Small intestine (tissue), 4 donors: ENCODE data around the gene HNRNPL. TPM values are rescaled to one million over a fixed set of nuclear protein-coding genes. Genes with fewer than 3 reads are reported as not detected.

Experiments used
- polyA plus RNA-seq, 4 donors: library from polyadenylated mRNA; stranded (reverse) in 3 of 4; unstranded in 1 of 4; fragments of 200-250 nt in 3 of 4; fragments of 120-200 nt in 1 of 4; gene quantifications; one replicate each; pipeline versions ENCODE4 v1.2.1 to v1.2.3, GENCODE V29; 2013
- donor health status: healthy with polysubstance abuse.
- donor health status: Bipolar disorder and iron deficiency.
- donor health status: healthy.

Gene HNRNPL
- polyA plus RNA-seq, 4 donors, result 118 to 256 (median 177) TPM

Other genes with a start within 250 kb of the HNRNPL start
- gene MAP4K1, start 232.0 kb downstream of the HNRNPL start, polyA plus RNA-seq, result 10 to 100 TPM in 1 of 4 donors, 1 to 10 TPM in 2, under 1 TPM in 1; 0.45 to 10.8 (median 3.4) TPM
- gene EIF3K, start 230.8 kb downstream of the HNRNPL start, polyA plus RNA-seq, result 100 to 1,000 TPM; 257 to 710 (median 626) TPM
- 100 to 1,000 TPM; 188 to 790 (median 308) TPM for gene ACTN4, start 202.3 kb downstream of the HNRNPL start, polyA plus RNA-seq
- 10 to 100 TPM in 2 of 4 donors, 1 to 10 TPM in 2; 2.4 to 46.2 (median 14.4) TPM for gene CAPN12, start 105.5 kb downstream of the HNRNPL start, polyA plus RNA-seq
- 1 to 10 TPM in 2 of 4 donors, not detected in 2; 1.1 to 9.2 TPM for gene LGALS7, start 76.5 kb downstream of the HNRNPL start, polyA plus RNA-seq
- 1 to 10 TPM in 3 of 4 donors, not detected in 1; 2.0 to 5.4 (median 4.9) TPM for gene LGALS7B, start 60.8 kb downstream of the HNRNPL start, polyA plus RNA-seq
- 1,000 to 10,000 TPM; 1,130 to 3,807 (median 2,480) TPM for gene LGALS4, start 37.0 kb downstream of the HNRNPL start, polyA plus RNA-seq
- gene ECH1, start 18.2 kb downstream of the HNRNPL start, polyA plus RNA-seq, result 100 to 1,000 TPM; 218 to 344 (median 321) TPM
- 10 to 100 TPM in 2 of 4 donors, 1 to 10 TPM in 2; 1.3 to 33.2 (median 9.8) TPM for gene RINL, start 28.3 kb upstream of the HNRNPL start, polyA plus RNA-seq
- 10 to 100 TPM; 35.4 to 80.3 (median 70.8) TPM for gene SIRT2, start 49.6 kb upstream of the HNRNPL start, polyA plus RNA-seq
- 10 to 100 TPM; 16.9 to 45.4 (median 43.8) TPM for gene NFKBIB, start 50.0 kb upstream of the HNRNPL start, polyA plus RNA-seq
- gene CCER2, start 62.2 kb upstream of the HNRNPL start, polyA plus RNA-seq, result 1 to 10 TPM in 2 of 4 donors, under 1 TPM in 1, not detected in 1; 0.95 to 1.9 (median 1.1) TPM
- gene SARS2, start 80.8 kb upstream of the HNRNPL start, polyA plus RNA-seq, result 10 to 100 TPM; 21.9 to 42.0 (median 27.4) TPM
- 10 to 100 TPM; 25.4 to 78.2 (median 70.1) TPM for gene MRPS12, start 81.0 kb upstream of the HNRNPL start, polyA plus RNA-seq
- gene FBXO17, start 125.8 kb upstream of the HNRNPL start, polyA plus RNA-seq, result 10 to 100 TPM in 1 of 4 donors, 1 to 10 TPM in 3; 2.4 to 88.2 (median 6.2) TPM
- 10 to 100 TPM in 1 of 4 donors, 1 to 10 TPM in 3; 1.9 to 16.6 (median 4.1) TPM for gene FBXO27, start 182.6 kb upstream of the HNRNPL start, polyA plus RNA-seq
- gene ACP7, start 234.4 kb upstream of the HNRNPL start, polyA plus RNA-seq, result 1 to 10 TPM in 1 of 4 donors, under 1 TPM in 1, not detected in 2; 0.01 to 2.9 TPM